Measurements from ENCODE around the gene GFY.

- TF ChIP-seq, protein P1, sequence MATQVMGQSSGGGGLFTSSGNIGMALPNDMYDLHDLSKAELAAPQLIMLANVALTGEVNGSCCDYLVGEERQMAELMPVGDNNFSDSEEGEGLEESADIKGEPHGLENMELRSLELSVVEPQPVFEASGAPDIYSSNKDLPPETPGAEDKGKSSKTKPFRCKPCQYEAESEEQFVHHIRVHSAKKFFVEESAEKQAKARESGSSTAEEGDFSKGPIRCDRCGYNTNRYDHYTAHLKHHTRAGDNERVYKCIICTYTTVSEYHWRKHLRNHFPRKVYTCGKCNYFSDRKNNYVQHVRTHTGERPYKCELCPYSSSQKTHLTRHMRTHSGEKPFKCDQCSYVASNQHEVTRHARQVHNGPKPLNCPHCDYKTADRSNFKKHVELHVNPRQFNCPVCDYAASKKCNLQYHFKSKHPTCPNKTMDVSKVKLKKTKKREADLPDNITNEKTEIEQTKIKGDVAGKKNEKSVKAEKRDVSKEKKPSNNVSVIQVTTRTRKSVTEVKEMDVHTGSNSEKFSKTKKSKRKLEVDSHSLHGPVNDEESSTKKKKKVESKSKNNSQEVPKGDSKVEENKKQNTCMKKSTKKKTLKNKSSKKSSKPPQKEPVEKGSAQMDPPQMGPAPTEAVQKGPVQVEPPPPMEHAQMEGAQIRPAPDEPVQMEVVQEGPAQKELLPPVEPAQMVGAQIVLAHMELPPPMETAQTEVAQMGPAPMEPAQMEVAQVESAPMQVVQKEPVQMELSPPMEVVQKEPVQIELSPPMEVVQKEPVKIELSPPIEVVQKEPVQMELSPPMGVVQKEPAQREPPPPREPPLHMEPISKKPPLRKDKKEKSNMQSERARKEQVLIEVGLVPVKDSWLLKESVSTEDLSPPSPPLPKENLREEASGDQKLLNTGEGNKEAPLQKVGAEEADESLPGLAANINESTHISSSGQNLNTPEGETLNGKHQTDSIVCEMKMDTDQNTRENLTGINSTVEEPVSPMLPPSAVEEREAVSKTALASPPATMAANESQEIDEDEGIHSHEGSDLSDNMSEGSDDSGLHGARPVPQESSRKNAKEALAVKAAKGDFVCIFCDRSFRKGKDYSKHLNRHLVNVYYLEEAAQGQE (IDR thresholded peaks at IDR 0.05; ENCODE audit: borderline replicate concordance): no peak
- TF ChIP-seq CTCF (IDR thresholded peaks at IDR 0.05; ENCODE audit: poor library complexity, severe bottlenecking) (no peak), RAD21 (conservative IDR thresholded peaks at IDR 0.05) (no peak), EP300 (conservative IDR thresholded peaks at IDR 0.05; ENCODE audit: poor library complexity, severe bottlenecking) (no peak), TAF1 (IDR thresholded peaks at IDR 0.05; ENCODE audit: low read depth) (no peak), EZH2 (IDR thresholded peaks at IDR 0.05; ENCODE audit: borderline replicate concordance, insufficient read depth, low read length, poor library complexity, severe bottlenecking) (no peak)
Measured at GRCh38 chr19:49414256-49414655, 10.9 kb upstream of the GFY start.
